ENCODE results near the gene CA5B.
"Not testable (repeated sequence)": the region's sequence is repeated elsewhere in the genome, so short reads cannot be mapped to it uniquely, and the experiment has no call there.

The CA5B gene

DNA sequence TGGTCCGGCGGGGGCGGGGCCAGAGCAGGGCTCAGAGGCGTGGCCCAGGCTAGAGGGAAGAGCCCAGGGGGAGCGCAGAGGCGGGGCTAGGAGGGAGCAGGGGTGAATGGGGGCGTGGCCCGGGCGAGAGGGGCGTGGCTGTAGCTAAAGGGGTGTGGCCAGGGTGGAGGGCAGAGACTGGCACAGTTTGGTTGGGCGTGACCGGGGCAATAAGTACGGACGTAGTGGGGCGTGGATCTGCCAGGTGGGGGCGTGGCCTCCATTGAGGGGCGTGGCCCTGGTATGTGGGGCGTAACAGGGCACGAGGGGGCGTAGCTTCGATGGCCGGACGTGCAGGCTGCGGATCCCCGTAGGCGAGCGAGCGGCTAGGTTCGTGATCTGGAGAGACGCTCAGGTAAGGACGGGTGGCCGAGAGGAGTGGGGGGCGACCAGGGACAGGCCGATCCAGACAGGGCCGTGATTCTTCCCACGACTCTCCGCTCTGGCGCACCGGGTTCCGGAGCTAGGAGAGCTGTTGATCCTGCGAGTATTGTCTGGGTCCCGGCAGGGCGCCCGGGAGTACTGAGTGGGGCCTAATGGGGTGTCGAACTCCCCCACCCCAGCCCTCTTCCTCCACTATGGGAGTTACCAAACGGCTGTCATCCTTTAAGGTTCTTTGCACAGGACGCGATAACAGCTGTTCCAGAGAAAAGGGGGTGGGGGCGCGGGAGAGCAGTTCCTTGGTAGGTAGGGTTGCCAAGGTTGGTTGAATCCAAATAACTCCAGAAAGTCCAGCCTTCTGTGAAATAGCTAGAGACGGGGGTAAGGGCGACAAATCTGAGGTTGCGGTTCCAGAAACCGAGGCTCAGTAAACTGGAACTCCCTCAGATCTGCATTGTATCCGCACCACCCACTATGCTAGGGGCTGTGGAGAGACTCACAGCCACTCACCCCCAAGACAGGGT lies at the start of gene CA5B:
CA5B (plus strand) TSS at position 312 of the 944 bp plus-strand sequence. CDS start 11,754 bp downstream, outside the sequence.
- DNase-seq (ENCODE audit: low read depth in 1 of 2, low spot score in 1 of 2): peak; percentile 95 to 99

- DNase-seq (ENCODE audit: low read depth in 1 of 2, low spot score in 1 of 2): no peak
Observed at GRCh38 chrX:15694941-15695451, 43.1 kb upstream of the CA5B start.

DNA sequence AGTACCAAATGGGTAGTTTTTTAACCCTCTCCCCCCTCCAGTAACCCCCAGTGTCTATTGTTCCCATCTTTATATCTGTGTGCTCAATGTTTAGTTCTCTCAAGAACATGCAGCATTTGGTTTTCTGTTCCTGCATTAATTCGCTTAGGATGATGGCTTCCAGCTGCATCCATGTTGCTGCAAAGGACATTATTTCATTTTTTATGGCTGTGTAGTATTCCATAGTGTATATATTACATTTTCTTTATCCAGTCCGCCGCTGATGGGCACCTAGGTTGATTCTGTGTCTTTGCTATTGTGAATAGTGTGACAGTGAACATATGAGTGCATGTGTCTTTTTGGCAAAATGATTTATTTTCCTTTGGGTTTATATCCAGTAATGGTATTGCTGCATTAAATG lies 41.6 kb upstream of the CA5B start:
- DNase-seq (ENCODE audit: low read depth in 1 of 2, low spot score in 1 of 2): no peak

- no peak for DNase-seq (ENCODE audit: low read depth in 1 of 2, low spot score in 1 of 2)
Observed at GRCh38 chrX:15702488-15703371, 35.3 kb upstream of the CA5B start.

- not testable (repeated sequence) for DNase-seq (ENCODE audit: low read depth in 1 of 2, low spot score in 1 of 2)
Observed at GRCh38 chrX:15703809-15704208, 34.3 kb upstream of the CA5B start.

GRCh38 chrX:15704273-15704672 lies 33.8 kb upstream of the CA5B start:
- DNase-seq (ENCODE audit: low read depth in 1 of 2, low spot score in 1 of 2): not testable (repeated sequence)

DNA sequence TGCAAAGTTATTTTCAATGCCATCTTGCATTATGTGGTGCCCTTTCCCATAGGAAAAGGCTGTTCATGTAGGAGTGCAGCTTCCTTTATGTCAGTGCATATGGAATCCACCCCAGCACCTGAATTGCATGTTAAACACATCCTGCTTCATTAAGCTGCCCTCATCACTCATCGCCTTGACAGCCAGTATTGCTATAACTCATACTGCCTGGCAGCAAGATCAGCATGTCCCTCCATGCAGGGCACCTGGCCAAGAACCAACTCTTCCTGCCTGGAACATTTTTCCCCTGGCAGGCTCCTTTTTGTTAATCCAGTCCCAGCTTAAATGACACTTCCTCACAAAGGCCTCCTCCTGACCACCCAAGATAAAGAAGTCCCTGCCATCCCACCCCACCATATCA lies 23.5 kb upstream of the CA5B start:
- no peak for DNase-seq (ENCODE audit: low read depth in 1 of 2, low spot score in 1 of 2)

DNA sequence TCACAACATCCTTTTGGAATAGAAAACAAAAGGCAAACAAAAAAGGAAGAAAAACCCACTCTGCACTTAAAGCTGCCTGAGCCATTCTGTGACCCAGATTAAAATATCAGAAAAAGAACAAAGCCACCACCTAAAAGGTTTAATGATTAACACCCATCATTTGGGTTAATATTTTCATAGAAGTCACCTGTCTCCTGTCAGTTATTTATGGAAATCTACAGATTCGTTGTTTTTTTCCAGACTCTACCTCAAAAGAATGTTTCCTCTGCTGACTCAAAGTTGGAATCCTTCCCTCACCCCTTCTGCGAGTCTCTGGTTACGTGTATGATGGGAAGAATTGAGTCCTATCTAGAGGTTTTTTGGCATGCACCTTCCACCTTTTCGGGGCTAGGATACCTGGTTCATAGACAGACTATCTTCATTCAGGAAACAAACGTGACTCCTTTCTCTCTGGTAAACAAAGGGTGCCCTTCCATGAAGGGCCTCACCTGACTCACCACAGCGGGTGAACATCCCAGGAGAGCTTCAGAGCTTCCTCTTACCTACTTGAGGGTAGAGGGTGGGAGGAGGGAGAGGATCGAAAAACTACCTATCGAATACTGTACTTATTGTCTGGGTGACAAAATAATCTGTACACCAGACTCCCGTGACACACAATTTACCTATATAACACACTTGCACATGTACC lies 19.6 kb upstream of the CA5B start:
- DNase-seq (ENCODE audit: low read depth in 1 of 2, low spot score in 1 of 2): no peak

DNA sequence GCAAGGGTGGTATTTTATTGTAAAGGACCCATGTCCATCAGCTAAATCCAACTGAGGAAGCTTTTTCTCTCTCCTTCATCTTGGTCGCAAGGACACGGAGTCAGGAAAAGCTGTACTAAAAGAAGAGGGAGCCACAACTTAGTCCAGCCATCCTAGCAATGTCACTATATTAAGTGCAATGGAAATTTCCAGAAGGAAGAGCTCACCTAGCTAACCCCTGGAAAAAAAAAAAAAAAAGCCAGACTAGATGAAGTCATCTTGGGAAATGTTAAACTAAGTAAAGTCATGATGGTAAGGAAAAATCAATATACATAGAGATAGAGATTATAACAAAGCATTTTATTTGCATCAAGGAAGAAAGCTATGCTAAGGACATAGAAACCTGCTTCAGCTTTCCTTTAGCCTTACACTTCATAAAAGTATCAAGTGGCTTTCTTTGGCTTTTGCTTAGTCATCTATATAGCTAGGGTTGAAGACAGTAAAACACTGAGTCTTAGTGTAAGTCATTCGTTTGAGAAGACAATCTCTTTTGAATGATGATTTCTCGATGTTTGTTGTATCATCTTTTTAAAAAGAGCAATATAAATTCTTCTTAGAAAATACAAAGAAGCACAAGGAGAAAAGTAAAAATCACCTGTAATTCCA lies 18.6 kb upstream of the CA5B start:
- DNase-seq (ENCODE audit: low read depth in 1 of 2, low spot score in 1 of 2): no peak

DNA sequence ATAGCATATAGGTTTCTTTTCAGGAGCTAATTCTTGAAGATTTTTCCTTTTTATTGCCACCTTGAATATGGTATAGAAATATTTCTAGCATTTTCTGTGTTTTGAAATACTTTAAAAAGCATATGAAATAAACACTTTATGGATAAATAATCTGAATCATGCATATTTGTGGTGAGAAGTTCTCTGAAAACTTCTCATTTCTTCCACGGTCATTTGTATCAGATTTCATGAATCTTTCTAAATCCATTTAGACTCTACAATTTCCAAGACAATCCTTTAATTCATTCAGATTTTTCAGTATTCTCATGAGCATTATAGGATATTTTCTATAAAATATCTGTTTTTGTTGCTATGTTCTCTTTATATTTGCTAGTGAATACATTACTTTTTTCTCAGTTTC lies 16.2 kb upstream of the CA5B start:
- DNase-seq (ENCODE audit: low read depth in 1 of 2, low spot score in 1 of 2): no peak

DNA sequence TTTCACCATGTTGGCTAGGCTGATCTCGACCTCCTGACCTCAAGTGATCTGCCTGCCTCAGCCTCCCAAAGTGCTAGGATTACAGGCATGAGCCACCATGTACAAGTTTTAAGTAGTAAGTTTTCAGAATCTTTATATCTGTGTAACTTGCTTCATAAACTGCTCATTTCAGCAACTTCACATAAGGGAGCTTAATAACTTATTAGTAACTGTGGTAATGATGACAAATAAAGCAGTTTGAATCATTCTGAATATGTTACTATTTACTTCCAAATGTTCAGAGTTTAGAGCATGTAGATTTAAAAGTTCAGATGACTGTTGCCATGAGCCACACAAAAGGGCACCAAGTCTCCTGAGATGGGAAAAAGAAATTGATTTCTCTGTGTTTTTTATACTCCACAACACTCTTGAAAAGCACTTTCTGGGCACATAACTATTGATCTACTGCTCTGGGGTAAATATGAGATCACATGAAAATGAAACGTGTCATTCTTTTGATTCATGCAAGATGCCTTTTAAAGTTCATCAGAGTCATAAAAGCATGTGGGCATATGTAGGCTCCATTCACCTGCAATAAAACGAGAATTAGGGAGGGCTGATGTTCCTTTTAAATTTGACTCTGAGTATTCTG lies 14.1 kb upstream of the CA5B start:
- no peak for DNase-seq (ENCODE audit: low read depth in 1 of 2, low spot score in 1 of 2)

GRCh38 chrX:15724911-15725310 lies 13.2 kb upstream of the CA5B start:
- DNase-seq (ENCODE audit: low read depth in 1 of 2, low spot score in 1 of 2): no peak

- not testable (repeated sequence) for DNase-seq (ENCODE audit: low read depth in 1 of 2, low spot score in 1 of 2)
Observed at GRCh38 chrX:15731368-15731767, 6.7 kb upstream of the CA5B start.

- DNase-seq (ENCODE audit: low read depth in 1 of 2, low spot score in 1 of 2): no peak
Observed at GRCh38 chrX:15737190-15737958, 696 bp upstream of the CA5B start.

- DNase-seq (ENCODE audit: low read depth in 1 of 2, low spot score in 1 of 2): no peak
Observed at GRCh38 chrX:15739886-15740285, 1.8 kb downstream of the CA5B start.

- no peak for DNase-seq (ENCODE audit: low read depth in 1 of 2, low spot score in 1 of 2)
Observed at GRCh38 chrX:15744181-15744867, 6.3 kb downstream of the CA5B start.

- DNase-seq (ENCODE audit: low read depth in 1 of 2, low spot score in 1 of 2): no peak
Observed at GRCh38 chrX:15745179-15745578, 7.1 kb downstream of the CA5B start.

DNA sequence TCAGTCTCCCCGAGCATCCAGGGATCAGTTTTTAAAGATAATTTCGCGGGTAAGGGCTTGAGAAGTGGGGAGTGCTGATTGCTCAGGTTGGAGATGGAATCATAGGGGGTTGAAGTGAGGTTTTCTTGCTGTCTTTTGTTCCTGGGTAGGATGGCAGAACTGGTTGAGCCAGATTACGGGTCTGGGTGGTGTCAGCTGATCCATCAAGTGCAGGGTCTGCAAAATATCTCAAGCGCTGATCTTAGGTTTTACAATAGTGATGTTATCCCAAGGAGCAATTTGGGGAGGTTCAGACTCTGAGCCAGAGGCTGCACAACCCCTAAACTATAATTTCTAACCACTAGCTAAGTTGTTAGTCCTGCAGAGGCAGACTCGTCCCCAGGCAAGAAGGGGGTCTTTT lies 8.6 kb downstream of the CA5B start:
- not testable (repeated sequence) for DNase-seq (ENCODE audit: low read depth in 1 of 2, low spot score in 1 of 2)

Measured in activated T-helper 1 cell treated with anti-CD3 and anti-CD28 coated beads, Interleukin-2, amount 50 U/mL, for 16 hours (primary cell).